CD14-positive monocyte (primary cell): Measurements from ENCODE around the gene RAI1. TPM values are rescaled to one million over a fixed set of nuclear protein-coding genes. Genes with fewer than 3 reads are reported as not detected.
A peak's percentile ranks its signal among the peaks of the same experiment; 100 is the strongest.

ENCODE experiments used
- DNase-seq, 3 donors: peaks; one replicate each; pipeline ENCODE4 v3.0.0-alpha.2; 2011 to 2022
- H2AFZ ChIP-seq: 2 replicates; pipeline ENCODE4 v1.6.0; 2012; ENCODE audit warnings: mild to moderate bottlenecking, low read depth, low read length, inconsistent platforms; ENCODE audit not compliant: insufficient read depth, poor library complexity, severe bottlenecking
- H3K27ac ChIP-seq, 2 donors: 1 replicate in 1 of 2; 2 replicates in 1 of 2; pipeline ENCODE4 v1.5.1; 2012 to 2013; ENCODE audit warnings: low read length in 2 of 2, control low read depth in 1 of 2, inconsistent platforms in 1 of 2, low read depth in 1 of 2, mild to moderate bottlenecking in 1 of 2
- H3K27me3 ChIP-seq, 2 donors: one replicate each; pipeline versions ENCODE4 v1.6.0 to v1.6.1; 2011 to 2013; ENCODE audit warnings: low read length in 2 of 2; ENCODE audit not compliant: control insufficient read depth in 2 of 2, insufficient read depth in 2 of 2
- H3K36me3 ChIP-seq, 2 donors: replicated peaks in 1 of 2; 1 replicate in 1 of 2; 2 replicates in 1 of 2; pipeline versions ENCODE4 v1.5.1 to v1.6.1; 2012 to 2013; ENCODE audit warnings: low read length in 2 of 2, control low read depth in 1 of 2, inconsistent platforms in 1 of 2, mild to moderate bottlenecking in 1 of 2; ENCODE audit not compliant: insufficient read depth in 2 of 2, control insufficient read depth in 1 of 2
- H3K4me1 ChIP-seq, 2 donors: 1 replicate in 1 of 2; 2 replicates in 1 of 2; pipeline versions ENCODE4 v1.5.1 to v1.6.1; 2012 to 2013; ENCODE audit warnings: low read length in 2 of 2, control low read depth in 1 of 2, inconsistent platforms in 1 of 2, mild to moderate bottlenecking in 1 of 2, moderate library complexity in 1 of 2; ENCODE audit not compliant: insufficient read depth in 2 of 2, control insufficient read depth in 1 of 2
- H3K4me2 ChIP-seq: replicated peaks from 2 replicates; pipeline ENCODE3; 2012; ENCODE audit warnings: low read length, moderate library complexity, mild to moderate bottlenecking; ENCODE audit not compliant: poor library complexity, severe bottlenecking; ENCODE audit errors: extremely low read depth
- H3K4me3 ChIP-seq, 3 experiments: fragments of 200-600 bp in 1 of 3; sonication (generic) in 1 of 3; replicated peaks in 1 of 3; 1 replicate in 2 of 3; 2 replicates in 1 of 3; pipeline ENCODE4 v1.5.1; 2011 to 2013; ENCODE audit warnings: low read length in 3 of 3, mild to moderate bottlenecking in 3 of 3, control low read depth in 2 of 3, low read depth in 2 of 3, inconsistent platforms in 1 of 3, moderate library complexity in 1 of 3
- H3K79me2 ChIP-seq: 2 replicates; pipeline ENCODE4 v1.6.0; 2012; ENCODE audit warnings: mild to moderate bottlenecking, control low read depth, inconsistent platforms, low read length, moderate library complexity; ENCODE audit not compliant: insufficient read depth
- H3K9ac ChIP-seq: 2 replicates; pipeline ENCODE4 v1.6.0; 2017; ENCODE audit warnings: low read length, mild to moderate bottlenecking; ENCODE audit not compliant: insufficient read depth, poor library complexity, severe bottlenecking
- H3K9me3 ChIP-seq, 2 donors: replicated peaks in 1 of 2; 1 replicate in 1 of 2; 2 replicates in 1 of 2; pipeline versions ENCODE4 v1.5.1 to v1.6.1; 2012 to 2013; ENCODE audit warnings: low read length in 2 of 2, control low read depth in 1 of 2; ENCODE audit not compliant: control insufficient read depth in 1 of 2, insufficient read depth in 1 of 2
- H4K20me1 ChIP-seq: 2 replicates; pipeline ENCODE4 v1.6.0; 2012; ENCODE audit warnings: mild to moderate bottlenecking, low read length, control low read depth, moderate library complexity; ENCODE audit not compliant: insufficient read depth
- H3K27ac Mint-ChIP-seq, 7 donors: one replicate each; pipeline ENCODE4 v1.8.0; 2020; ENCODE audit warnings: mild to moderate bottlenecking in 7 of 7, mixed read lengths in 7 of 7, moderate library complexity in 6 of 7, inconsistent platforms in 2 of 7
- H3K27me3 Mint-ChIP-seq, 3 donors: one replicate each; pipeline ENCODE4 v1.8.0; 2021 to 2022; ENCODE audit warnings: low read depth in 3 of 3, mild to moderate bottlenecking in 3 of 3, mixed read lengths in 3 of 3, moderate library complexity in 3 of 3, inconsistent platforms in 1 of 3
- H3K36me3 Mint-ChIP-seq, 2 donors: one replicate each; pipeline ENCODE4 v1.8.0; 2020; ENCODE audit warnings: mixed read lengths in 2 of 2, inconsistent platforms in 1 of 2, mild to moderate bottlenecking in 1 of 2
- H3K4me1 Mint-ChIP-seq: one replicate; pipeline ENCODE4 v1.8.0; 2020; ENCODE audit warnings: mild to moderate bottlenecking, mixed read lengths
- H3K4me3 Mint-ChIP-seq, 2 donors: one replicate each; pipeline ENCODE4 v1.8.0; 2020; ENCODE audit warnings: mild to moderate bottlenecking in 2 of 2, mixed read lengths in 2 of 2, moderate library complexity in 1 of 2
- H3K9me3 Mint-ChIP-seq, 7 donors: one replicate each; pipeline ENCODE4 v1.8.0; 2020 to 2022; ENCODE audit warnings: mixed read lengths in 7 of 7, mild to moderate bottlenecking in 6 of 7, moderate library complexity in 6 of 7, inconsistent platforms in 2 of 7
- WGBS: methylation state at CpG from one replicate; pipeline ENCODE4 v1.1.5; 2013; ENCODE audit warnings: missing lambda C conversion rate; ENCODE audit not compliant: insufficient coverage; 5-methylcytosine and 5-hydroxymethylcytosine counted together
- intact Hi-C, 2 donors: fragments of 100-400 bp; cut with micrococcal nuclease; formaldehyde crosslinking; loops; one replicate each; pipeline versions ENCODE4 v1.15.0 to v1.15.1; 2023
- polyA plus RNA-seq, 3 donors: library from polyadenylated mRNA; depleted of rRNA in 1 of 3; unstranded in 2 of 3; stranded (reverse) in 1 of 3; fragments of 300-500 nt in 2 of 3; fragments of >200 nt in 1 of 3; fragmentation: Illumina TruSeq in 2 of 3; gene quantifications; 1 replicate in 2 of 3; 2 replicates in 1 of 3; pipeline ENCODE4 v1.2.3, GENCODE V29; 2012 to 2021
- TF ChIP-seq, protein P1 (sequence below): fragments of 200-600 bp; IDR thresholded peaks from one replicate; pipeline ENCODE4 v1.8.0; 2022; ENCODE audit warnings: antibody characterized with exemption, mild to moderate bottlenecking

RAI1 gene
- polyA plus RNA-seq, 3 donors: 0.89 to 4.4 (median 1.5) TPM

DNA sequence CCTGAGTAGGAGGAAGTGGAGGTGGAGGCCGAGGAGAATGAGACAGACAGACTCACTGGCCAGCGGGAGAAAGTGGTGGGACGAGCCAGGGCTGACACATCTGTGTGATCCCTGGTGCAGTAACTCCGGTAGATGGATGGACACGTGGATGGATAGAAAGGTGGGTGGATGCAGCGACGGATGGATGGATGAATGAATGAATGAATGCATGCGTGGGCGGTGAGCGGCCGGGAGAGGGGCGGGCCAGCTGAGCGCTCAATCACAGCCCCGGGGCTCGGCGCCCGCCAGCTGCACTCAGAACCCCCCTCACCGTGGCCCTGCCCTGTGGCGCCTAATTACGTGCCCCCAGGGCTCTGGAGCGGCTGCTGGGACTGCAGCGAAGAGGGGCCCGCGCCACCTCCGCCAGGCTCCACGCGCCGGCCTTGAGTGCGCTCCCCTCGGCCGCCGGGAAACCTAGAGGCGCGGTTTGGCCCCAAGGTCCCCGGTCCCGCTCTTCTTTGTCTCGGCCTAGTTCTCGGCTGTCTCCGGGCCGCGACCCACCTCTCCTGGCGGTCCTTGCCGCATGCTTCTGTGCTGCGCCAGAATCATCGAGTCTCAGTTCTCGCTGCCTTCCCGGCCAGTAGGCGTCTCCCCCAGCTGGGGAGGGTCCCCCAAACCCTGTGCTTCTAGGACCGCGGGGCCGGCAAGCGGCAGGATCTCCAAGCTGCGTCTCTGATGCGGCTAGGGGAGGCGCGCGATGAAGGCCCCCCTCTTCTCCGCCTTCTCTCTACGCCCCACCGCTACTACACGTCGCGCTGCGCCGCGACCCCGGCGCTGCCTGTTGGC is 41.0 kb downstream of the RAI1 start:
- Histone ChIP-seq H3K4me1 (peaks cover 32 to 45% of the 10 kb centered on the region in 2 donors), H3K9ac (no peak overlapping the region), H3K27me3 (peaks cover 23 to 44% of the 10 kb centered on the region in 2 donors), H3K4me3 (no peak overlapping the region), H3K36me3 (peaks cover 0 to 4% of the 10 kb centered on the region in 2 donors), H3K4me2 (no peak overlapping the region), H3K9me3 (no peaks in the 10 kb centered on the region), H2AFZ (no peak overlapping the region), H3K27ac (no peak overlapping the region), H4K20me1 (peaks cover 100% of the 10 kb centered on the region), H3K79me2 (peaks cover 3% of the 10 kb centered on the region)
- no peak for DNase-seq
- intact Hi-C loops: no loop called here
- TF ChIP-seq, protein P1, sequence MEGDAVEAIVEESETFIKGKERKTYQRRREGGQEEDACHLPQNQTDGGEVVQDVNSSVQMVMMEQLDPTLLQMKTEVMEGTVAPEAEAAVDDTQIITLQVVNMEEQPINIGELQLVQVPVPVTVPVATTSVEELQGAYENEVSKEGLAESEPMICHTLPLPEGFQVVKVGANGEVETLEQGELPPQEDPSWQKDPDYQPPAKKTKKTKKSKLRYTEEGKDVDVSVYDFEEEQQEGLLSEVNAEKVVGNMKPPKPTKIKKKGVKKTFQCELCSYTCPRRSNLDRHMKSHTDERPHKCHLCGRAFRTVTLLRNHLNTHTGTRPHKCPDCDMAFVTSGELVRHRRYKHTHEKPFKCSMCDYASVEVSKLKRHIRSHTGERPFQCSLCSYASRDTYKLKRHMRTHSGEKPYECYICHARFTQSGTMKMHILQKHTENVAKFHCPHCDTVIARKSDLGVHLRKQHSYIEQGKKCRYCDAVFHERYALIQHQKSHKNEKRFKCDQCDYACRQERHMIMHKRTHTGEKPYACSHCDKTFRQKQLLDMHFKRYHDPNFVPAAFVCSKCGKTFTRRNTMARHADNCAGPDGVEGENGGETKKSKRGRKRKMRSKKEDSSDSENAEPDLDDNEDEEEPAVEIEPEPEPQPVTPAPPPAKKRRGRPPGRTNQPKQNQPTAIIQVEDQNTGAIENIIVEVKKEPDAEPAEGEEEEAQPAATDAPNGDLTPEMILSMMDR: no peak
- peaks cover 36 to 44% of the 10 kb centered on the region in 2 donors for H3K36me3 Mint-ChIP-seq
- H3K4me3 Mint-ChIP-seq: peak overlapping the region; percentile 37 to 87
- H3K27me3 Mint-ChIP-seq: peaks cover 45 to 56% (median 53%) of the 10 kb centered on the region in 3 donors
- H3K9me3 Mint-ChIP-seq: peaks cover 0 to 19% (median 9%) of the 10 kb centered on the region in 7 donors
- peaks cover 41% of the 10 kb centered on the region for H3K4me1 Mint-ChIP-seq
- WGBS: 84% methylated on average over 62 of the region's 68 CpGs
- peak overlapping the region in 2 of 7 donors; percentile 13 to 47 for H3K27ac Mint-ChIP-seq

DNA sequence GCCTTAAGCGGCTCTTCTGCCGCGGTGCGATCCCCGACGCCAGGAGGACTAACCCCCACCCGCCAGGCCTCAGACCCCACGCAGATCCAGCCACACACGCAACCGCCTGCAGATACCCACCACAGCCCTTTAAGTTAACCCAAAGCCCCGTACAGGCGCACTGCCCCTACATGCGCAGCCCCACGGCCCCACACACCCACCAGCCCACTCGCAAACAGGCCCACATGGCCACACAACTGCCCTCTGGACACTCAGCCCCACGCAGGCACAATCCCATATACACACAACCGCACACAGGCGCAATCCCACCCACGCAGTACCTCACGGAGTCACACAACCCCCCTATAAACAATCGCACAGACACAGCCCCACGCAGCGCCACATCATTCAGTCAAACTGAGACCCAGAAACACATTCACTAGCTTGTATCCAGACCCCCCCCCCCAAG is 41.7 kb downstream of the RAI1 start:
- peaks cover 32 to 45% of the 10 kb centered on the region in 2 donors for H3K4me1 ChIP-seq
- no peak overlapping the region for H3K9ac ChIP-seq
- peaks cover 0 to 19% (median 9%) of the 10 kb centered on the region in 7 donors for H3K9me3 Mint-ChIP-seq
- peak overlapping the region; percentile 37 to 87 for H3K4me3 Mint-ChIP-seq
- peaks cover 41% of the 10 kb centered on the region for H3K4me1 Mint-ChIP-seq
- TF ChIP-seq, protein P1: no peak
- peaks cover 45 to 55% (median 52%) of the 10 kb centered on the region in 3 donors for H3K27me3 Mint-ChIP-seq
- no peak overlapping the region for H2AFZ ChIP-seq
- no peak overlapping the region for H3K27ac ChIP-seq
- peak overlapping the region in 1 of 7 donors; percentile 13 for H3K27ac Mint-ChIP-seq
- H3K9me3 ChIP-seq: no peaks in the 10 kb centered on the region
- peaks cover 23 to 44% of the 10 kb centered on the region in 2 donors for H3K27me3 ChIP-seq
- peak overlapping the region in 1 of 3 experiments; percentile 67 for H3K4me3 ChIP-seq
- intact Hi-C loops: no loop called here
- peaks cover 35 to 39% of the 10 kb centered on the region in 2 donors for H3K36me3 Mint-ChIP-seq
- WGBS: 74% methylated on average over 23 of the region's 23 CpGs
- H3K4me2 ChIP-seq: peak overlapping the region; percentile 76
- peaks cover 10% of the 10 kb centered on the region for H3K79me2 ChIP-seq
- peaks cover 0 to 10% of the 10 kb centered on the region in 2 donors for H3K36me3 ChIP-seq
- DNase-seq: no peak
- H4K20me1 ChIP-seq: peaks cover 100% of the 10 kb centered on the region
